ENCODE data around the gene JAKMIP1. TPM values are rescaled to one million over a fixed set of nuclear protein-coding genes. Genes with fewer than 3 reads are reported as not detected.
A peak's percentile ranks its signal among the peaks of the same experiment; 100 is the strongest.

The JAKMIP1 gene
- total RNA-seq, 6 donors from 2014 or later: 0.40 to 6.8 (median 1.0) TPM

DNA sequence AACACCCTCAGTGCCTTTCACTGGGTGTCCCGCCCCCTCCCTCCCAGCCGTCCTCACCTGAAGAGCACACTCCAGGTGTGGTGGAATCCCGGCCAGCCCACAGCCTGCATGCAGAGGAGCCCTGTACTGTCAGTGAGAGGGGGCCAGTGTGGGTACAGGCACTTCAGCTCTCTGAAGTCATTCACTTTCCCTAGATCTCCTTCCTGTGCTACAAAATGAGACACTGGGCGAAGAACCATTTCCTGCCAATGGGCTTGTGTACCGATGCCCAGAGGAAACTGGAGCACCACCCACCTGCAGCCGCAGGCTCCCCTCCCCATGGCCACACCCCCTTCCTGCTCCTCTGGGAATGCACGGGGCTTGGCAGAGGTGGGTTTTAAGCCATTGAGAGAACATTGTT lies 108.2 kb downstream of the JAKMIP1 start:
- no peak overlapping the region for H3K4me3 ChIP-seq
- WGBS, 2 donors: 12 to 24% methylated on average over 7 of the region's 7 CpGs
- DNase-seq: no peak

DNA sequence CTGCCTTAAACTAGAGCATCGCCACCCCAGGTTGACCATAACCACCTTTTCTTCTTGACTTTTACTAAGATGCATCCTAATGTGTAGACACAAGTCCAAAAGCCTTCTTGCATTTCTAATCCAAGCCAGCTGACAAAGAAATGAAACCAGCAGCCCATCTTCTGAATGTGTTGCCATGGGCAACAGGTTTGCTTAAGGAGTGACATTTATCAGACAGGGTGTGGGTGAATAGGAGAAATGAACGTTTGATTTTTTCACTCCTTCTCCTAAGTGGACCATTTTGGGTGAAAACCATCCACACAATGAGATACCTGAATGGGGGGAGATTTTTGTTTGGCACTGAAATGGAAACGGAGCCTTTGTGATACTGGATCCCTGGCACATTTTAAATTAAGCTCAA lies 109.4 kb downstream of the JAKMIP1 start:
- H3K4me3 ChIP-seq: no peak overlapping the region
- H3K27me3 ChIP-seq: no peaks in the 10 kb centered on the region
- WGBS, 2 donors: 73 to 75% methylated on average over 3 of the region's 3 CpGs
- DNase-seq: no peak
- no peaks in the 10 kb centered on the region for H3K36me3 ChIP-seq
- no peak for TF ChIP-seq POLR2AphosphoS5 (IDR thresholded peaks at IDR 0.05)
- TF ChIP-seq, protein P1, sequence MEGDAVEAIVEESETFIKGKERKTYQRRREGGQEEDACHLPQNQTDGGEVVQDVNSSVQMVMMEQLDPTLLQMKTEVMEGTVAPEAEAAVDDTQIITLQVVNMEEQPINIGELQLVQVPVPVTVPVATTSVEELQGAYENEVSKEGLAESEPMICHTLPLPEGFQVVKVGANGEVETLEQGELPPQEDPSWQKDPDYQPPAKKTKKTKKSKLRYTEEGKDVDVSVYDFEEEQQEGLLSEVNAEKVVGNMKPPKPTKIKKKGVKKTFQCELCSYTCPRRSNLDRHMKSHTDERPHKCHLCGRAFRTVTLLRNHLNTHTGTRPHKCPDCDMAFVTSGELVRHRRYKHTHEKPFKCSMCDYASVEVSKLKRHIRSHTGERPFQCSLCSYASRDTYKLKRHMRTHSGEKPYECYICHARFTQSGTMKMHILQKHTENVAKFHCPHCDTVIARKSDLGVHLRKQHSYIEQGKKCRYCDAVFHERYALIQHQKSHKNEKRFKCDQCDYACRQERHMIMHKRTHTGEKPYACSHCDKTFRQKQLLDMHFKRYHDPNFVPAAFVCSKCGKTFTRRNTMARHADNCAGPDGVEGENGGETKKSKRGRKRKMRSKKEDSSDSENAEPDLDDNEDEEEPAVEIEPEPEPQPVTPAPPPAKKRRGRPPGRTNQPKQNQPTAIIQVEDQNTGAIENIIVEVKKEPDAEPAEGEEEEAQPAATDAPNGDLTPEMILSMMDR (IDR thresholded peaks at IDR 0.05): no peak
- no peak for TF ChIP-seq EP300 (IDR thresholded peaks at IDR 0.05)
- TF ChIP-seq POLR2A (IDR thresholded peaks at IDR 0.05): no peak
- H3K27ac ChIP-seq: no peak overlapping the region
- peaks cover 0 to 12% (median 1%) of the 10 kb centered on the region in 4 donors for H3K4me1 ChIP-seq
- no peak for ATAC-seq (ENCODE audit: low FRiP score in 2 of 2)
- H3K9me3 ChIP-seq: no peaks in the 10 kb centered on the region

More for the DNA sequence above, 108.2 kb downstream of the JAKMIP1 start:
- Histone ChIP-seq H3K27me3 (no peaks in the 10 kb centered on the region), H3K9me3 (no peaks in the 10 kb centered on the region), H3K27ac (no peak overlapping the region), H3K4me1 (peaks cover 0 to 12% (median 1%) of the 10 kb centered on the region in 4 donors), H3K36me3 (no peaks in the 10 kb centered on the region)
- ATAC-seq (ENCODE audit: low FRiP score in 2 of 2): no peak
- TF ChIP-seq POLR2AphosphoS5 (IDR thresholded peaks at IDR 0.05) (no peak), POLR2A (IDR thresholded peaks at IDR 0.05) (no peak), EP300 (IDR thresholded peaks at IDR 0.05) (no peak)
- TF ChIP-seq, protein P1 (IDR thresholded peaks at IDR 0.05): no peak

DNA sequence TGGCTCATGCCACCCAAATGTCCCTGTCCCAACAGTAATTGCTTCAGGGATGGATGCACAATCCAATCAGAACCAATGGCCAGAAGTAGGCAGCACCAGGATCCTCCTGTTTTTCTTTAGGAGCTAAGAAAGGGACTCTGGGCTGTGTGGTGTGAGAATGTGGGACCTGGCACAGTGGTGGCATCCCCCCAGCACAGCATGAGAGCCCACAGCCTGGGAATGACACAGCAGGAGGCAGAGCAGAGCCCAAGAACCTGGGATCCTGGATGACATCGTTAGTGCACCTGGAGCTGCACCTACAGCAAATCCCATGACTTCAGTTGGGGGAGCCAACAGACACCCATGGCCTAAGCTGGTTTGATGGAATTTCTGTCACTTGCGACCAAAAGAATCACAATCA lies 111.4 kb downstream of the JAKMIP1 start:
- peaks cover 0 to 7% (median 0%) of the 10 kb centered on the region in 4 donors for H3K4me1 ChIP-seq
- no peaks in the 10 kb centered on the region for H3K36me3 ChIP-seq
- H3K27me3 ChIP-seq: no peaks in the 10 kb centered on the region
- ATAC-seq (ENCODE audit: low FRiP score in 2 of 2) (no peak), DNase-seq (no peak)
- TF ChIP-seq POLR2A (IDR thresholded peaks at IDR 0.05) (no peak), POLR2AphosphoS5 (IDR thresholded peaks at IDR 0.05) (no peak), EP300 (IDR thresholded peaks at IDR 0.05) (no peak)
- TF ChIP-seq, protein P1 (IDR thresholded peaks at IDR 0.05): no peak
- H3K27ac ChIP-seq: no peak overlapping the region
- H3K4me3 ChIP-seq: no peak overlapping the region
- 82 to 89% methylated on average over 2 of the region's 2 CpGs for WGBS, 2 donors
- no peaks in the 10 kb centered on the region for H3K9me3 ChIP-seq

DNA sequence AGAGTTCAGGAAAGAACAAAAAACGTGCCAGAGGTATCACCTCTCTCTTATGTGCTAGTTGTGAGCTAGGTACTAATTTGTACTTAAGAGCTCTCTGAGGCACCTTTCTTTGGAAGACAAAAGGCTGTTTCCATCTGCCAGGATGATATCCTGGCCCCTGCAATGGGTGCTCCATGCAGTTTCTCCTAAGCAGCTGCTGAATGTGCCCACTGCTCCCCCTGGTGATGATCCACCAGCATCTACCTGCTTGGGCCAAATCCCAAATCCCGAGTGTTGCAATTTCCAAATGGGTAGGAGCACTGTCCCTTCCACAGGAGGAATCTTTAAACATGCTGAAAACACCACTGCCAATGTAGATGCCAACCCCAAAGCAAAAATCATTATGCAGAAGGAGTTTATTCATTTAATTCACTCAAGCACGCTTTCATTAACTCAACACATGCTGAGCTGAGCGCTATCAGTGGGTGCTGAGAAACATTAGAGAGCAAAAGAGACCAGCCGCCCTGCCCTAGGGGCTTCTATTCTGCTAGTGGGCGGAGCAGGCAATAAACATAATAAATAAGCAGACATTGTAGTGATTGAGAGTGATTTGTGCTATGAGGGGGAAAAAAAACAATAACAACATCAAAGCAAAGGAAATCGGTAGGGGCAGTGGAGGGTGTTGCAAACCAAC lies 112.5 kb downstream of the JAKMIP1 start:
- H3K27ac ChIP-seq: no peak overlapping the region
- no peak for DNase-seq
- H3K27me3 ChIP-seq: no peaks in the 10 kb centered on the region
- H3K36me3 ChIP-seq: no peaks in the 10 kb centered on the region
- WGBS, 2 donors: 55% methylated on average over 7 of the region's 7 CpGs
- H3K9me3 ChIP-seq: no peaks in the 10 kb centered on the region
- TF ChIP-seq POLR2A (IDR thresholded peaks at IDR 0.05) (no peak), EP300 (IDR thresholded peaks at IDR 0.05) (no peak)
- TF ChIP-seq, protein P1 (IDR thresholded peaks at IDR 0.05): peak in 3 of 6 experiments; percentile 32 to 44 (median 41)
- no peak for ATAC-seq (ENCODE audit: low FRiP score in 2 of 2)
- peaks cover 0 to 7% (median 0%) of the 10 kb centered on the region in 4 donors for H3K4me1 ChIP-seq
- H3K4me3 ChIP-seq: no peak overlapping the region

DNA sequence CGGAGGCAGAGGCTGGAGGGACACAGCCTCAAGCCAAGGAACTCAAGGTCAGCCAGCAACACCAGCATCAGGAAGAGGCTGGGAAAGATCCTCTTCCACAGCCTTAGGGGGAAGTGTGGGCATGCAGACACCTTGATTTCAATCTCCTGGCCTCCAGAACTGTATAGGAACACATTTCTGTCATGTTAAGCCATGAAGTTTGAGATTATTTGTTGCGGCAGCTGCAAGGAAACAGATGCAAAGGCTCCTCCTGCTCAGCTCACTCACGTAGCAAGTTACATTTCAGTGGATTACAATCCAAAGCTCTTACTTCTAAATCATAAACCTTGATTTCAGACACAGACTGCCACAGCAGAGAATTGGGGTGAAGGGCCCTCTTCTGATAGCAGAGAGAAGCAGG lies 113.5 kb downstream of the JAKMIP1 start:
- no peaks in the 10 kb centered on the region for H3K36me3 ChIP-seq
- H3K27ac ChIP-seq: no peak overlapping the region
- no peak overlapping the region for H3K4me3 ChIP-seq
- H3K9me3 ChIP-seq: no peaks in the 10 kb centered on the region
- TF ChIP-seq POLR2AphosphoS5 (IDR thresholded peaks at IDR 0.05) (no peak), EP300 (IDR thresholded peaks at IDR 0.05) (no peak), POLR2A (IDR thresholded peaks at IDR 0.05) (no peak)
- TF ChIP-seq, protein P1 (IDR thresholded peaks at IDR 0.05): no peak
- H3K4me1 ChIP-seq: peaks cover 0 to under 1% (median 0%) of the 10 kb centered on the region in 4 donors
- H3K27me3 ChIP-seq: no peaks in the 10 kb centered on the region
- no peak for DNase-seq
- ATAC-seq (ENCODE audit: low FRiP score in 2 of 2): no peak
- WGBS, 2 donors: 91 to 94% methylated on average over 3 of the region's 3 CpGs

Data from upper lobe of left lung (tissue), 6 donors.